Stomach (tissue), 9 donors: ENCODE data around the gene SEPTIN10. TPM values are rescaled to one million over a fixed set of nuclear protein-coding genes. Genes with fewer than 3 reads are reported as not detected.

Experiments
- DNase-seq, 2 donors: peaks; one replicate each; pipeline versions ENCODE4 v3.0.0 to v3.0.0-alpha.2; 2013 to 2019
- H3K27ac ChIP-seq, 5 donors: fragments of 200-600 bp in 4 of 5; sonication (generic) in 4 of 5; one replicate each; pipeline ENCODE4 v1.5.1; 2013 to 2019; ENCODE audit warnings: mild to moderate bottlenecking in 1 of 5, moderate library complexity in 1 of 5
- H3K27me3 ChIP-seq, 3 donors: fragments of 200-600 bp; sonication (generic); one replicate each; pipeline ENCODE4 v1.5.1; 2017 to 2019; ENCODE audit warnings: mixed run types in 1 of 3
- H3K36me3 ChIP-seq, 4 donors: fragments of 200-600 bp; sonication (generic); 1 replicate in 3 of 4; 2 replicates in 1 of 4; pipeline ENCODE4 v1.5.1; 2016 to 2019
- H3K4me1 ChIP-seq, 4 donors: fragments of 200-600 bp; sonication (generic); one replicate each; pipeline ENCODE4 v1.5.1; 2016 to 2019
- H3K4me3 ChIP-seq, 4 donors: fragments of 200-600 bp; sonication (generic) in 3 of 4; one replicate each; pipeline ENCODE4 v1.5.1; 2016 to 2019; ENCODE audit warnings: mild to moderate bottlenecking in 1 of 4
- H3K9me3 ChIP-seq, 4 donors: fragments of 200-600 bp; sonication (generic); one replicate each; pipeline ENCODE4 v1.5.1; 2016 to 2019
- CTCF ChIP-seq, 7 experiments: fragments of 450-650 bp in 4 of 7; fragments of 200-600 bp in 3 of 7; sonication (generic) in 3 of 7; IDR thresholded peaks; one replicate each; pipeline ENCODE4 v1.5.1; 2016 to 2019; ENCODE audit warnings: antibody characterized with exemption in 7 of 7, control low read depth in 2 of 7, mild to moderate bottlenecking in 1 of 7
- EP300 ChIP-seq: sonication (generic); formaldehyde crosslinking; IDR thresholded peaks from one replicate; pipeline ENCODE4 v1.6.1; 2017; ENCODE audit warnings: antibody characterized with exemption
- POLR2A ChIP-seq, 4 donors: fragments of 450-650 bp; IDR thresholded peaks; one replicate each; pipeline ENCODE4 v1.6.1; 2016; ENCODE audit warnings: antibody characterized with exemption in 4 of 4, control low read depth in 2 of 4, mild to moderate bottlenecking in 1 of 4, moderate library complexity in 1 of 4
- POLR2AphosphoS5 ChIP-seq, 3 donors: sonication (generic); formaldehyde crosslinking; IDR thresholded peaks; one replicate each; pipeline ENCODE4 v1.6.1; 2016; ENCODE audit warnings: antibody characterized with exemption in 3 of 3
- WGBS, 5 donors: extraction: QIAGEN DNeasy Blood & Tissue Kit in 3 of 5; methylation state at CpG; one replicate each; pipeline versions ENCODE4 v1.1.5 to v1.1.7; 2013 to 2018; 5-methylcytosine and 5-hydroxymethylcytosine counted together
- intact Hi-C: fragments of 100-400 bp; cut with DNase I; formaldehyde crosslinking; loops from one replicate; pipeline ENCODE4 v1.15.1; 2023; ENCODE audit warnings: low total_unique reads
- polyA plus RNA-seq, 3 donors: library from polyadenylated mRNA; stranded (reverse); fragments of 200-250 nt; gene quantifications; one replicate each; pipeline ENCODE4 v1.2.3, GENCODE V29; 2013
- total RNA-seq, 5 donors: library from RNA; depleted of rRNA; stranded (reverse); fragments of >200 nt; gene quantifications; one replicate each; pipeline versions ENCODE4 v1.1.0 to v1.2.3, GENCODE V29; 2014 to 2016
- donor health status: healthy with polysubstance abuse.
- donor health status: Bipolar disorder and iron deficiency.
- donor health status: healthy.

SEPTIN10 gene
- total and polyA plus RNA-seq, 8 donors = 24.9 to 101 (median 45.9) TPM

- Histone ChIP-seq H3K36me3 (no peaks in the 10 kb centered on the region), H3K4me3 (no peak overlapping the region), H3K27me3 (no peaks in the 10 kb centered on the region), H3K27ac (no peak overlapping the region), H3K9me3 (no peaks in the 10 kb centered on the region), H3K4me1 (peaks cover 0 to 6% (median 5%) of the 10 kb centered on the region in 4 donors)
- intact Hi-C loops = no loop called here
- DNase-seq = no peak
- TF ChIP-seq POLR2A (IDR thresholded peaks at IDR 0.05) (no peak), EP300 (no peak), POLR2AphosphoS5 (IDR thresholded peaks at IDR 0.05) (no peak), CTCF (IDR thresholded peaks at IDR 0.05) (no peak)
- 75 to 90% (median 86%) methylated on average over 4 of the region's 4 CpGs for WGBS, 5 donors
Measured at GRCh38 chr2:109519513-109519912, 94.3 kb downstream of the SEPTIN10 start.

- H3K27me3 ChIP-seq = no peaks in the 10 kb centered on the region
- no peaks in the 10 kb centered on the region for H3K36me3 ChIP-seq
- H3K4me3 ChIP-seq = no peak overlapping the region
- intact Hi-C loops = no loop called here
- H3K9me3 ChIP-seq = no peaks in the 10 kb centered on the region
- H3K27ac ChIP-seq = no peak overlapping the region
- no peak for DNase-seq
- 81 to 90% (median 86%) methylated on average over 16 to 26 of the region's 26 CpGs for WGBS, 5 donors
- TF ChIP-seq POLR2AphosphoS5 (IDR thresholded peaks at IDR 0.05) (no peak), CTCF (IDR thresholded peaks at IDR 0.05) (no peak), POLR2A (IDR thresholded peaks at IDR 0.05) (no peak), EP300 (no peak)
- H3K4me1 ChIP-seq = peaks cover 4 to 23% (median 14%) of the 10 kb centered on the region in 4 donors
Measured at GRCh38 chr2:109517118-109517889, 96.5 kb downstream of the SEPTIN10 start.

GRCh38 chr2:109516445-109517117, 97.2 kb downstream of the SEPTIN10 start:
- peak; percentile 55 to 79 for DNase-seq
- peaks cover 4 to 23% (median 14%) of the 10 kb centered on the region in 4 donors for H3K4me1 ChIP-seq
- no peak overlapping the region for H3K27ac ChIP-seq
- no peak overlapping the region for H3K4me3 ChIP-seq
- WGBS, 5 donors = 48 to 62% (median 58%) methylated on average over 18 to 20 of the region's 20 CpGs
- no peaks in the 10 kb centered on the region for H3K27me3 ChIP-seq
- H3K36me3 ChIP-seq = no peaks in the 10 kb centered on the region
- H3K9me3 ChIP-seq = no peaks in the 10 kb centered on the region
- intact Hi-C loops = no loop called here
- TF ChIP-seq CTCF (IDR thresholded peaks at IDR 0.05) (peak in 3 of 7 experiments; percentile 20 to 36 (median 26)), POLR2A (IDR thresholded peaks at IDR 0.05) (no peak), EP300 (no peak)

- TF ChIP-seq CTCF (IDR thresholded peaks at IDR 0.05) (no peak), POLR2AphosphoS5 (IDR thresholded peaks at IDR 0.05) (no peak), POLR2A (IDR thresholded peaks at IDR 0.05) (no peak), EP300 (no peak)
- H3K4me1 ChIP-seq = peaks cover 4 to 30% (median 14%) of the 10 kb centered on the region in 4 donors
- H3K27ac ChIP-seq = peak overlapping the region in 4 of 5 donors; percentile 68 to 84 (median 80)
- 94 to 98% (median 95%) methylated on average over 5 of the region's 5 CpGs for WGBS, 5 donors
- intact Hi-C loops = no loop called here
- no peaks in the 10 kb centered on the region for H3K9me3 ChIP-seq
- no peak overlapping the region for H3K4me3 ChIP-seq
- DNase-seq = no peak
- H3K27me3 ChIP-seq = no peaks in the 10 kb centered on the region
- H3K36me3 ChIP-seq = no peaks in the 10 kb centered on the region
Measured at GRCh38 chr2:109514857-109515256, 98.9 kb downstream of the SEPTIN10 start.
